Urothelium cell line (cell line): Measurements from ENCODE around the gene SLC2A6.

Source experiments
- DNase-seq: peaks from one replicate; pipeline ENCODE4 v3.0.0; 2011; ENCODE audit warnings: low spot score, mixed read lengths
- FAIRE-seq: peaks from 2 replicates; lab custom pipeline; 2011; peaks lifted over from hg19 to GRCh38; lab: Jason Lieb, UNC

The SLC2A6 gene, protein sequence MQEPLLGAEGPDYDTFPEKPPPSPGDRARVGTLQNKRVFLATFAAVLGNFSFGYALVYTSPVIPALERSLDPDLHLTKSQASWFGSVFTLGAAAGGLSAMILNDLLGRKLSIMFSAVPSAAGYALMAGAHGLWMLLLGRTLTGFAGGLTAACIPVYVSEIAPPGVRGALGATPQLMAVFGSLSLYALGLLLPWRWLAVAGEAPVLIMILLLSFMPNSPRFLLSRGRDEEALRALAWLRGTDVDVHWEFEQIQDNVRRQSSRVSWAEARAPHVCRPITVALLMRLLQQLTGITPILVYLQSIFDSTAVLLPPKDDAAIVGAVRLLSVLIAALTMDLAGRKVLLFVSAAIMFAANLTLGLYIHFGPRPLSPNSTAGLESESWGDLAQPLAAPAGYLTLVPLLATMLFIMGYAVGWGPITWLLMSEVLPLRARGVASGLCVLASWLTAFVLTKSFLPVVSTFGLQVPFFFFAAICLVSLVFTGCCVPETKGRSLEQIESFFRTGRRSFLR

DNA sequence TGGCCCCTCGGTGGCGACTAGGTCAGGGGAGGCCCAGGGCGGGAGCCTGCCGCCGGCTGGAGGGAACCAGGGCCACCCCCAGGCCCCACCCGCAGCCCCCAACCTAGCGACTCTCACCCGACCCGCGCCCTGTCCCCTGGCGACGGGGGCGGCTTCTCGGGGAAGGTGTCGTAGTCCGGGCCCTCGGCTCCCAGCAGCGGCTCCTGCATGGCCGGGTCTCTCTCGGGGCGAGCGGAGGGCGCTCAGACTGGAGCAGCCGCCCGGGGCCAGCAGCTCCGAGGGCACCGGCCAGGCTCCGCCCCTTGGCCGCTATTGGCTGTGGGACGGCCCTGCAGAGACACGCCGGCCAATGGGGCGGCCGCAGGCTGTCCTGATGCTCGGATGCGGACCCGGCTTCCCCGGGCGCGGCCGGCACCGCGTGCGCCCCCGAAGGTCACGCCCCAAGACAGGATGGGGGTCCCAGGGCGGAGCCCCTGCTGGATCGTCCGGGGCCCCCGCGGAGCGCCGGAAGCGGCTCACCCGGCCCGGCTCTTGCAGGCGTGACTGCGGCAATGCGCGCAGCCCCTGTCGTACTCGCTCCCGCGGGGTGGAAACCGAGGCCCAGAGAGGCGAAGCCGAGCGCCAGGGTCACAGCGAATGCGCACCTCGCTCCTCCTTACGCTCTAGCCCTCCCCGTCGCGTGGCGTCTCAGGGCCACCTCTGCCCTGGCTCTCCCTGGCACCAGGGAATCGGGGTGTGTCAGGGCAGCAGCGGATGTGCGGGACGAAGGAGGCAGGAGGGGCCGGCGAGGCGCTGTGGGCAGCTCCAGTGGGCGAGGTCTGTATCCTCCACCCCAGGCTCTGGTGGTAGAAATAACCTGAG, at the start of gene SLC2A6:
Gene SLC2A6, minus strand, starts transcription at position 249 of the 861 bp plus-strand sequence. Its CDS starts 40 bp downstream, at position 209.
- DNase-seq (peak; percentile 96), FAIRE-seq (peak; percentile 50)

DNA sequence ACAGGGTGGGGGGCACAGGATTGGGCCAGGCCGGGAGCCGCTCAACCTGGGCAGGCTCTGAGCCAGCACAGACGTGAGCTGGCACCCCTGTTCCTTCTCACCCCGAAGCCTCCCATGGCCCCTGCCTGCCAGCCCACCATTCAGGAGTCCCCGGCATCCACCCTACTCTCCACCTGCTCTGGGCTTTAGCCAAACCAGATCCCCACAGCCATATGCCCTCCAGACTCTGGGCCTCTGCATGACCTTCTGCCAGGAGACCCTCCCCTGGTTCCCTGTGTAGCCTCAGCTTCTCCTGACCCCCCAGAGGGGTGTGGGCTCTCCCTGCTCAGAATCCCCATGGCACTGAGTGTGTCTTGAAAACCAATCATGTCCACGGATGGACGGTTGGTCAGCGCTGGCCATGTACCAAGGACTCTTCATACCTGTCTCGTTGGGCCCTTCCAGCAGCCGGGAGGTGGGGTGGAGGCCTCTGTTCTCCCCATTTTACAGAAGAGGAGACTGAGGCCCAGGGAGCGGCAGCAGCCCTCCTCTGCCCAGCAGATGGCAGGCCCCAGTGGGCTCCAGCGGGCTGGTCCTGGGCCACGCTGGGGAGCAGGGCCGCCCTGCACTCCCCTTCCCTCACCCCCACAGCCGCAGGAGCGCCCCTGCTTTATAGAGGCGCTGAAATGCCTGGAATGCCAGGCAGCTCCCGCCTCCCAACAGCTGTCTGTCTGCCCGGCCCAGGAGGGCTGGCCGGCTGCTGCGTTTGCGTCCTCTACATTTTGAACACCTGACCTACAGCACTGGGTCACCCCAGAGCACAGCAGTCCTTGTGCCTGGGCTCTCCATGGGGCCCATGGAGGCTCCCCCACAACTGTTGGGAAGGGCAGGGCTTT, 49.3 kb upstream of the SLC2A6 start:
- no peak for DNase-seq
- FAIRE-seq = no peak

DNA sequence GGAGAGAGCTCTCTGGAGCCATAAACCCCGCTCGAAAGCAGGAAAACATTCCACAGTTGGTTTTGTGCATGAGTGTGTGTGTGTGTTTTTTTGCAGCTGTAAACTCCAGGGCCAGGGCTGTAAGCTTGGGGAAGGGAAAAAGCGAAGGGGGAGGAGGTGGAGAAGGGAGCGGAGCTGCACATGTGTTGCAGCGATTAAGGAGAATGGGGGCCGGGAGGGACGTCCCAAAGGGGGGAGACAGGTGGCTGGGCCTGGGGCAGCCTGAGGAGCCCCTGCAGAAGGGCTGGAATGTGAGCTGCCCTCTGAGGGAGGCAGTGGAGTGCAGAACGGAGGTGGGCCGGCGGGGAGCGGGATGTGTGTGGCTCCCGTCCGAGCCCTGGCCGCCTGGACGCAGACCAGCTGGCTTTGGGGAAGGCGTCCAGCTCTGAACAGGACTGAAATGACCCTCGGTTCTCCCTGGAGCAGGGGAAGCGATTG, 48.6 kb upstream of the SLC2A6 start:
- DNase-seq (no peak), FAIRE-seq (no peak)

DNA sequence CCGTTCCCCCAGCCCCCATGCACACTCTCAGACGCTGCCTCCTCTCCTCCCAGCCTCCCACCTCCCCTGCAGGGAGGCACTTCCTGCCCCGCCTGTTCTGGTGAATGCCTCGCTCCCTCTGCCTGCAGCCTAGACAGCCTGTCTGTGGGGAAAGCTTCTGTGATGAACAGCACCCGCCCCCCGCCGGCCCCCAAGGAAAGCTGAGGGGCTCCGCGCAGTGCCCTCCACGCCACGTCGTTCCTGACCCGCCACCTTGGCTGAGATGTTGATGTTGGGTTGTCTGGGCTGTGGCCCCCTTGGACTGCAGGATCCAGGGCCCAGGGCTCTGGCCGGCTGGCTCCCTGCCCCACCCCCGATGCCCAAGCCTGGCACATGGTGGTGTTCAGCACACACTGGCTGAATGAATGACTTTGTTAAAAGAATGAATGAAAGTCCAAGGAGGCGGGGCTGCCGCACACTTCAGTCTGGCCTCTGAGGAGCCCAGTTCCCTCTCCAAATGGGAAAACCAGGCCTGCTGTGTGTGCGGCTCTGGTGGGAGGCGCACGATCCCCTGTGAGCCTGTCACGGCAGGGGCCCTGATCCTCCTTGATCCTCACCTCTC, 47.9 kb upstream of the SLC2A6 start:
- DNase-seq = peak; percentile 29
- no peak for FAIRE-seq

DNA sequence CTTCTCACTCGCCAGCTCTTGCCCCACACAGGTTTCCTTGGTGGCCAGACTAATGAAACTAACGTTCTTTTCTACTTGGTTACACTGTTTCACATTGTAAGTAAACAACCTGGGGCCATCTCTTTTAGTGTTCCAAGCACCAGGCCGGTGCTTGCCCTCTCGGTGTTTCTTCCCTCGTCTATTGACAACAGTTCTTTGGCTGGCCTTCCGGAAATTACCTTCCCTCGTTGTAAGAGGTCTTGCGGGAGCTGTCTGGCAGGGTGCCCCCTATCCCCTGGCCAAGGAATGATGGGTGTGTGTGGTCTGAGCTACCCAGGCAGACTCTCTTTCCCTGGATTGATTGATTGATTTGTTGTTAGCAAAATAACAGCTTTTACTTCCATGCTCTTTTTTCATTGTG, 46.8 kb upstream of the SLC2A6 start:
- no peak for DNase-seq
- FAIRE-seq = no peak

DNA sequence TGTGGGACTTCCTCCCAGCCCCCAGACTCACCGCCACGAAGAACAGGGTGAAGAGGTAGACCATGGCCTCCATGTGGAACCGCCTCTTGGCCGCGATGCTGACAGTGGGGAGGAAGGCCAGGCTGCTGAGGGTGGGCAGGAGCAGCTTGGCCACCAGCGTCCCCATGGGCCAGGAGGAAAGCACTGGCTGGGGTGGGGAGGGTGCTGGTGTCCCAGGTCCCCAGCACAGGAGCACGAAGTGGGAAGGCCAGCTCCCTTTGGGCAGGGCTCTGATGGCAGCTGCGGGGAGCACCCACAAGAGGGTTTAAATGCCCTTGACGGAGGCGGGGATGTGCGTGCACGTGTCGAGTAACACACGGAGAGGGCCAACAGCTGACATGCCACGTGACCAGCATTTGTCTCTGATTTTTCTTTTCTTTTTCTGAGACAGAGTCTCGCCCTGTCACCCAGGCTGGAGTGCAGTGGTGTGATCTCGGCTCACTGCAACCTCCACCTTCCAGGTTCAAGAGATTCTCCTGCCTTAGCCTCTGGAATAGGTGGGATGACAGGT, 45.9 kb upstream of the SLC2A6 start, which contains the start of gene MYMK:
Gene MYMK, minus strand, starts transcription at position 281 of the 550 bp plus-strand sequence. Its CDS starts 115 bp downstream, at position 166.
- FAIRE-seq = no peak

DNA sequence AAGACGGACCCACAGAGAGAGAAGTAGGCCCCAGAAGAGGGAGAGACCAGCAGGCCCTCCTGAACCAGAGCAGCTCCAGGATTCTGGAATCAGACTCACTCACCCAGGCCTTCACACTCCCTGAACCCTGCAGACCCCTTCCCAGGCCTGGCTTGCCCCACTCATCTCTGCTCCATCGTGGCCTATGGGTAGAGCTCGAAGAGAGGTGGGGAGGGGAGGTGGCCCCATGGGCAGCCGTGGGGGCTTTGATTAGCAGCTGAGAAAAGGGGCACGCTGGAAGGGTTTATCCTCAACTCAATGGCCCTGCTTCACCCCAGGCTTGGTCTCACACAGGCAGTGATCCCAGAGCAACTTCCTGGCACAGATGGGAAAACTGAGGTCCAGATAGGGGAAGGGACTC, 45.2 kb upstream of the SLC2A6 start:
- no peak for DNase-seq
- no peak for FAIRE-seq

More for the DNA sequence above, 45.9 kb upstream of the SLC2A6 start, which contains the start of gene MYMK:
- DNase-seq = no peak

DNA sequence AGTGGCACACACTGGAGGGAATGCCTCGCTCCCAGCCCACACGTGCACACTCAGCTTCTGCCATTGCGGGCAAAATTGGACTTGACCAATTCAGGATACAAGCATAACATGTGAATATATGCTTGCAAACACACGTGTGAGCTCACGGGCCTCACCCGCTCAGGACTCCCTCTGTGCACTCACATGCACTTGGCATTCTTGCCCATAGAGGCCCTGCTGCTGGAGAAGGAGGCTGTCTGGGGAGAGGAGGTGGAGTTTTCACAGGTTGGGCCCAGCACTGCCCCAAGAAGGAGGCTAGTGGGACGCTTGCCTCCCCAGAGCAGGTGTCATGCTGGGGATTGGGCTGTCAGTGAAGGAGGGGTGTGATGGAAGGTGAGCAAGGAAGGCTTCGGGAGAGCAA, 44.2 kb upstream of the SLC2A6 start:
- FAIRE-seq = no peak
- DNase-seq = no peak

DNA sequence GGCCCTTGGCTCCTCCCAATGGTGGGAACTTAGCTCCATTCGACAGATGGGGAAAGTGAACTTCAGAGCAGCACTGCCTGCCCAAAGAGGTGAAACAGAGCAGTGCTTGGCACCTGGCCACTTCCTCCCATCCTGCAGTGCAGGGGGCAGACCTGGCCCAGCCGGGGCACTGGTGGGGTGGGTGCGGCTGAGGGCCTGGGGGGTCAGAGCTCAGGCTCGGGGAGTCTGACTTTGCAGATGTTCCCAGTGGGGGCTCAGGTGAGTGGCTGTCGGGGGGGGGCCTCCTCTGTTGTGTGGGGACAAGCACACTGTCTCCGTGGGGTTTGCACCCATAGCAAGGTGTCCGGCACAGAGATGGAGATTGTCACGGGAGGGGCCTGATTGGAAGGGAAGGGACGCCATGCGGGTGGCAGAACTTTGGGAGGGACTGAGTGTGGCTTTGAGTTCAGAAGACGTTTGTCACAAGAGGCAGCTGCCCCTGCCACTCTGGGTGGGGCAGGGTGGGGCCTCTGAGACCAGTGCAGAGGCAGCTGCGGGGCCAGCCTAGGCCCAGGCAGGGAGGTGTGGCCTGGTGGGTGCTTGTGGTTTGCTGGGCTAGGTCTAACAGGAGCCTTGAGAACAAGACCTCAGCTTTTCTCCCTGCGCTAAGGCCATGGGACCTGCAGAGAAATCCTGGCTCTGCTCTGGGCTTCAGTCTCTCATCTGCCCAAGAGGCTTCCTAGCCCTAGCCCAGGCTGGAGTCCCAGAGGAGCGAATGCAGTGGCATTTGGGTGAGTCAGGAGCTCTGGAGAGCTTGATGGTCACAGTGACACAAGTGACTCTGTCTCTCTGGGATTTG, 43.4 kb upstream of the SLC2A6 start:
- no peak for FAIRE-seq

DNA sequence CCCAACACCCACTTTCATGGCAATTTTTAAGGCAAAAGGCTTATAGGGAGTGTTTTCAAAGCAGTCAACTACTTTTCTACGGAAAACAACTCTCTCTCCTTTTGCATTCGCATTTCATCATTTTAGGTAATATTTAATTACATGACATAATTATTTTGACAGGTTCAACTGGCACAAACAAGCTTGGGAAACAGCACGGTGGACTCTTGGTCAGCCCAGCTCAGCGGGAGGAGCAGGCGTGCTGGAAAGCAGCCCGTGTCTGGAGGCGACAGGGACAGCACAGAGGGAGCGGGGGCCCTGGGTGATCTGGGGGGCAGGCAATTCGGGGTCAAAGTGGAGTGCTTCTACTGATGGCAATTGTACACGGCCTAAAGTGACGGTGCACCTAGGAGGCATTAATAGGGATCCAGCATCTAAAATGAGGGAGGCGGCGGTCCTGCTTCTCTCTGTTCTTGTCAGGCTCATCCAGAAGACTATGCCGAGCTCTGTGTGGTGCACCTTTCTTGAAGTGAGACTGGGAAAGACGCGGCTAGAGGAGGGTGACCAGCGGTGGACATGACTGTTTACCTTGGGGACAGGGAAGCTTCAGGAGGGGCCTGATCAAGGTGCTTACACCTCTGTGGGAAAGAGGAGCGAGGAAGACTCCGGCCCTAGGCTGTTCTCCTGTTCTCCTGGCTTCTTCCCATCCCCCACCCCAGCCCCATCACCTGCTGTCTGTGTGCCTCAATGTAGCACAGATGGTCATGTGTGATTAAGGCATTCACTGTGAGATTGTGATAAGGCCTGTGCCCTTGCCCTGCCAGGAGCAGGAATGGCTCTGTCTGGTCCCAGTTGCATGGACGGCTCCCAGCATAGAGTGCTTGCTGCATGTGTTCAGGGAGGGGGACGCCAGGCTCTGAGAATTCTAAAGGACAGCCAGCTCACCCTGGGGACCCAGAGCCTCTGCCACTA, 42.5 kb upstream of the SLC2A6 start:
- FAIRE-seq (no peak), DNase-seq (no peak)

More for the DNA sequence above, 43.4 kb upstream of the SLC2A6 start:
- no peak for DNase-seq

DNA sequence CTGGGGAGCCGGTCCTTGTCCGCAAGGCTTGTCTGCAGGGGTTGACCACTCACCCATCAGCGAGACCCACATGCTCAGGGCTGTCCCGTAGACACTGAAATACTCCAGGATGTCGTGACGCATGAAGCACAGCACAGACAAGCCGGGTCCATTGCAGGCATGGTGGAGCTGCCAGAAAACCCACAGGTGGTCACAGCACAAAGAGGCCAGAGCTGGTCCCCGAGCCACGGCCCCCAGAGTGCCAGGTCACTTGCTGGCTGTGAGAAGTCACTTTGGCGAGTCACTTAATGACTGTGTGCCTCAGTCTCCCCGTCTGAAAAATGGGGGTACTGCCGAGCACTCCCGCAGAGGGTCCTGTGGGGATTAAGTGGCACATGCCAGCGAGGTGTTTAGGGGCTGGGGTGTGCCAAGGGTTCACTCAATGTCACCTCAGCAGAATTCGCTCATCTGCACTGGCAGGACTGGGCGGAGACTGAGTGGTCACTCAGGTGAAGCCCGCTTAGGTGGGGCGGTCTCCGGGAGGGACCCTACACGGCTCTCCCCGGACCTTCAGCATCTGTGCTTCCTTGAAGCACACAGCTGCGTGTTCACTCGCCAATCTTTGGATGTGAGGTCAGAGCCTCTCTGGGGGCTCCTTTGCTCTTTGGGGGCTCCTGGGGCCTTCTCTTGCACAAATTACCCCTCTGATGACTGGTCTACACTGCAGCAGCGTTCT, 41.4 kb upstream of the SLC2A6 start:
- FAIRE-seq (no peak), DNase-seq (no peak)

DNA sequence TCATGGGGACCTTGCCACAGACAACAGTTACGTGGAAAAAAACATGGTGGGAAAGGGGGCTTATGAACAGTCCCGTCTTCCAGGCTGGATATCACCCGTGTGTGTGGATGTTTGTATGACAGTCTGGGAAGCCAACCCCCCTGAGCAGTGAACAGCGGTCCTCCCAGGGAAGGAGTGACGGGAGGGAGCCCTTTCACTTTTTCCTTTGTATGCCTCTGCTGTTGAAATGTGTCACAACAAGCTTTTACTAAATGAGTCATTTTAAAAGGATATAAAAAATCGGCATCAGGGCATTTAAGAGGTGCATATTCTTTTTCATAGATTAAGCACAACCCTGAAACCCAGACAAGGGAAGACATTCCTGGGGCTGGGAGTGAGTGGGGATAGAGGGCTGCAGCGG, 40.8 kb upstream of the SLC2A6 start:
- no peak for DNase-seq

DNA sequence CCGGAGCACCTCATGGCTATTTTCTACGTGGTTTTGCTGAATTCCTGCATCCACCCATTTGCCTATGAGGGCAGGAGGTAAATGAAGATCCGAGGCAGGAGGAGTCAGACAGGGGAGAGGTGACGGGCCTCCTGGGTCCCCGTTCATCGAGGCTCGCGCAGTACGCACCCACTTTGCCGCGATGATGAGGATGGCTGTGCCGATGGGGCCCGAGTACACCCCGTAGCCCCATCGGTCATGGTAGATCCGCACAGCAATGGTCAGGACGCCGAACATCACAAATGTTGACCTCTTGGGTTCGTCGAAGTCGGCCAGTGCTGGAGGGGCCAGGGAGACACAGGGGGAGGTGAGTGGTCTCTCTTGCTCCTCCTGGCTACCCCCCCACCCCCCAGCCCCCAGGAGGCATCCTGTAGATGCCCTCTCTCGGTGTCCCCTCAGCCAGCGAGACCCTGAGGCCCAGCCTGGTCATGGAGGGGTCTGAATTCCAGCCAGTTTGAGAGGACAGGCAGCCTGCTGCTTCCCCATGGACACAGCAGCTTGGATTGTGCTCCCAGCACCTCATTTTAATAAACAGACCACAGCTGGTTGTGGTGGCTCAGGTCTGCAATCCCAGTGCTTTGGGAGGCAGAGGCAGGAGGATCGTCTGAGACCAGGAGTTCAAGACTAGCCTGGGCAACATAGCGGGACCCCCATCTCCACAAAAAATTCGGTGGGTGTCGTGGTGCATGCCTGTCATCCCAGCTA, 40.0 kb upstream of the SLC2A6 start:
- no peak for FAIRE-seq
- DNase-seq = no peak

More for the DNA sequence above, 40.8 kb upstream of the SLC2A6 start:
- no peak for FAIRE-seq

DNA sequence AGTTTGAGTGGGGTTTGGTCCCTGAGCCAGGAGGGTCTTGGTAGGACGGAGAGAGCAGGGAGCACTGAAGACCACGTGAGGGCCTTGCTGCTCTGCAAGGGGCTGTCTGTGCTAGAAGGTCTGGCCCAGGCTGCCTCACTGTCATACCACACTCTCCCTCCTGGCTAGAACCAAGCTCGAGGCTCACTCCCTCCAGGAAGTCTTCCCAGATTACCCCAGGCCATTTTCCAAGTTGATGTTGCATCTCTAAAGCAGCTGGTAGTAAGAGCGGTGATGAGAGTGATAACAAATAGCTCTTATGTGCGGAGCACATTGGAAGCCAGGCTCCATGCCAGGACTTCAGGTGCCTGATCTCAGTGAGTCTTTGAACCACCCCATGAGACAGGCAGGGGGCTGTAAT, 39.3 kb upstream of the SLC2A6 start:
- no peak for DNase-seq
- no peak for FAIRE-seq

DNA sequence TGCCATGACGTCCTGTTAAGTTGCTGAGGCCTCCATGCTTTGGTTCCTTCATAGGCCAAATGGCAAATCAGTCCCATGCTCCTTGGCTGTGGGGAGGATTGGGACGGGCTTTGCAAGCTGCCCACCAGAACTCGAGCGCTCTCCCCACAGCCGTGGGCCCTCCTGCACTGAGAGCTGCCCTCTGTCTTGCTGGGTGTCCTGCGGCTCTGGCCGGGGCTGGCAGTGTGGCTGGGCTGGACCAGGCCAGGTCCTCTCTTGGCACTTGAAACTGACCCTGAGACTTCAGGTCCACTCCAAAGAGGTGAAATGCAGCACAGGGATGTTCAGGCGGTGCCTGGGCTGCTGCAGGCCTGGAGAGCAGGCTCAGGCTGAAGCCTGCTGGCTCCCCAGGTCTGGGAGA, 38.8 kb upstream of the SLC2A6 start:
- FAIRE-seq = no peak
- no peak for DNase-seq

DNA sequence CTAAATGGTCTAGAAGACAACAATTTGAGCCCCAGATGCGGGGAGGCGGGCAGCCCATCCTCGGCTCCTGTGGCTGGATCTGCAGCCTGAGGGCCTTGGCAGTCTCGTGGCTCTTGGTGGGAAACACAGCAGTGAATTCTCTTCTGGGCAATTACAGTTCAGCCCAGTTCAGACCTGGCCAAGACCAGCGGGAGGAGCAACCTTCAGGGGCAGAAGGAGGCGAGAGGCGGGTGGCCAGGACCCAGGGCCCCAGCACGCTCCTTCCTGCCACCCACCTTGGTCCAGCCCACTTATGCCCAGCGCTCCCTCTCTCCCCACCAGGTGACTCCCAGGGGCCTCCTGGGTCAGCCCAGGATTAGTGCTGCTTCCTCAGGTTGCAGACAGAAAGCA, 38.1 kb upstream of the SLC2A6 start:
- no peak for FAIRE-seq

More for the DNA sequence above, 38.1 kb upstream of the SLC2A6 start:
- DNase-seq = no peak
